GM12864 (cell line): ENCODE measurements around the gene PDLIM3.
"Not testable (repeated sequence)": the region's sequence is repeated elsewhere in the genome, so short reads cannot be mapped to it uniquely, and the experiment has no call there.

Experiments
- DNase-seq: peaks from one replicate; pipeline ENCODE4 v3.0.0-alpha.2; 2011; ENCODE audit warnings: low read depth
- H3K4me3 ChIP-seq: 2 replicates; pipeline ENCODE4 v1.5.1; 2011; ENCODE audit warnings: mild to moderate bottlenecking, low read depth, low read length, control low read depth
- TF ChIP-seq, protein P1 (sequence below): IDR thresholded peaks from 2 replicates; pipeline ENCODE4 v1.5.1; 2011; ENCODE audit warnings: low read depth, mild to moderate bottlenecking, moderate library complexity, low read length, control low read depth, inconsistent platforms; ENCODE audit errors: missing control alignments

Gene PDLIM3

GRCh38 chr4:185532795-185533324 lies 2.4 kb downstream of the PDLIM3 start:
- H3K4me3 ChIP-seq, result no peak overlapping the region
- DNase-seq, result no peak
- TF ChIP-seq, protein P1, sequence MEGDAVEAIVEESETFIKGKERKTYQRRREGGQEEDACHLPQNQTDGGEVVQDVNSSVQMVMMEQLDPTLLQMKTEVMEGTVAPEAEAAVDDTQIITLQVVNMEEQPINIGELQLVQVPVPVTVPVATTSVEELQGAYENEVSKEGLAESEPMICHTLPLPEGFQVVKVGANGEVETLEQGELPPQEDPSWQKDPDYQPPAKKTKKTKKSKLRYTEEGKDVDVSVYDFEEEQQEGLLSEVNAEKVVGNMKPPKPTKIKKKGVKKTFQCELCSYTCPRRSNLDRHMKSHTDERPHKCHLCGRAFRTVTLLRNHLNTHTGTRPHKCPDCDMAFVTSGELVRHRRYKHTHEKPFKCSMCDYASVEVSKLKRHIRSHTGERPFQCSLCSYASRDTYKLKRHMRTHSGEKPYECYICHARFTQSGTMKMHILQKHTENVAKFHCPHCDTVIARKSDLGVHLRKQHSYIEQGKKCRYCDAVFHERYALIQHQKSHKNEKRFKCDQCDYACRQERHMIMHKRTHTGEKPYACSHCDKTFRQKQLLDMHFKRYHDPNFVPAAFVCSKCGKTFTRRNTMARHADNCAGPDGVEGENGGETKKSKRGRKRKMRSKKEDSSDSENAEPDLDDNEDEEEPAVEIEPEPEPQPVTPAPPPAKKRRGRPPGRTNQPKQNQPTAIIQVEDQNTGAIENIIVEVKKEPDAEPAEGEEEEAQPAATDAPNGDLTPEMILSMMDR, result no peak

- TF ChIP-seq, protein P1, result no peak
- H3K4me3 ChIP-seq, result no peak overlapping the region
- DNase-seq, result no peak
Measured at GRCh38 chr4:185532293-185532692, 3.0 kb downstream of the PDLIM3 start.

DNA sequence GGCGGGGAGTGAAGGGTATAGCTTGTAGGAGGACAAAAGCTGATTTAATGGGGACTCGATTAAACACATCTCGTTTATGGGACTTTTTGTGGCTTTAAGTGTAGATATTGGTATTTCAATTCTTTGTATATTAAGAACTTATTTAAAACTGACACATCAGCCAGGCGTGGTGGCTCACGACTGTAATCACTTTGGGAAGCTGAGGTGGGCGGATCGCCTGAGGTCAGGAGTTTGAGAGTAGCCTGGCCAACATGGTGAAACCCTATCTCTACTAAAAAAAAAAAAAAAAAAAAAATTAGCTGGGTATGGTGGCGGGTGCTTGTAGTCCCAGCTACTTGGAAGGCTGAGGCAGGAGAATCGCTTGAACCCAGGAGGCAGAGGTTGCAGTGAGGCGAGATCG lies 3.7 kb downstream of the PDLIM3 start:
- not testable (repeated sequence) for H3K4me3 ChIP-seq, DNase-seq

DNA sequence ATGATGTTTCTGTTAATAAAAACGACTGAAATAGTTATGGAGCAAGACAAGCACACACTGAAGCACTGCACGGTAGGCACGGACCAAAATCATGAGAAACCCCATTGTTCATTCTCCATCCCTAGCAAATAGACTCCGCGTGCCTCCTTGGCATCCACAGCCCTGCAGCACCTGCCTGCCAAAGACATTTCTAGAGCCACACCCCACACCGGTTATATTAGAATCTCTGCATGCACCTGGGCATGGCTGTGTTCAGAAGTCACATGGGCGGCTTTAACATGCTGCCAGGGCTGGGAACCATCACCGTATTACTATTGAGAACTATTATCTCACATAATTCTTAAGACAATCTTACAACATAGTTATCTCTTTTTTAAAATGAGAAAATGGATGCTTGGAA lies 5.9 kb downstream of the PDLIM3 start:
- no peak for DNase-seq
- TF ChIP-seq, protein P1, result no peak
- no peak overlapping the region for H3K4me3 ChIP-seq

- DNase-seq, result no peak
- H3K4me3 ChIP-seq, result no peak overlapping the region
- TF ChIP-seq, protein P1, result no peak
Measured at GRCh38 chr4:185524888-185525863, 10.1 kb downstream of the PDLIM3 start.

DNA sequence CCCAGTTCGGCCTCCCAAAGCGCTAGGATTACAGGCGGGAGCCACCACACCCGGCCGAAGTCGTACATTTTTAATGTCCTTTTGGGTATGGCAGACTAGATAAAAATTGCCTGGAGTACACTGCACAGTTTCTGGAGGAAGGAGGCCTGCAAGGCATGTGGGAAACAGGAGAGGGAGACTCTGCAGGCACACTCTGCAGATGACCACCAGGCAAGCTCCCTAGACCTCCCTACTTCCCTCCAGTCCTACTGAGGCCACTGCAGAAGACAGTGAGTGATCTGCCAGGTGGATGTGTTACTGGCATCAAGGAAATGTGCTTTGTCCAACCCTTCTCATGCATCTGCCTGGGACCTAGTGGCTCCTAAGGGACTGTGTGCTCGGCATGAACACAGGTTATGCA lies 11.4 kb downstream of the PDLIM3 start:
- TF ChIP-seq, protein P1, result no peak

DNA sequence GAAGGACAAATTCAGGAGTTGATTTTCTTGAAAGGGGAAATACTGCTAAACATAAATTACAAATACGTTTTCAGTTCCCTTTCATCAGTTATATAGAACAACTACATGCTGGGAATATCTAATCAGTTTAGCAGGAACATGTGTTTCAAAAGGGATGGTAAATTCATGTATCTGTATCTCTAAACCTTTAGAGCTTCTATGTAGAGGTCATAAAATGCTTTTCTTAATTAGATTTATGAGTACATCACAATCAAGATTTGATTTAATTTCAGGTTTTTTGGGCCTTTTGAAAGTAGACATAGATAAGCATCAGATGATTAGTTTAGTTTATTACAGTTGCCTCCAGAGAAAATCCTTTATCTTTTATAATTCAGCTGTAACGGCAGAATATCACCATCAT lies 12.9 kb downstream of the PDLIM3 start:
- DNase-seq, result no peak
- TF ChIP-seq, protein P1, result no peak
- H3K4me3 ChIP-seq, result no peak overlapping the region

More for the DNA sequence above, 11.4 kb downstream of the PDLIM3 start:
- no peak for DNase-seq
- no peak overlapping the region for H3K4me3 ChIP-seq
